K562 (cell line): ENCODE measurements around the gene SET. TPM values are rescaled to one million over a fixed set of nuclear protein-coding genes. Genes with fewer than 3 reads are reported as not detected.
A peak's percentile ranks its signal among the peaks of the same experiment; 100 is the strongest.

Experiments used
- CHD4 ChIP-seq: fragments of 200-600 bp; sonication (generic); IDR thresholded peaks from 3 replicates; pipeline ENCODE4 v1.6.1; 2012; ENCODE audit warnings: low read depth, mild to moderate bottlenecking, mixed read lengths, low read length, inconsistent platforms; ENCODE audit not compliant: insufficient read depth, insufficient replicate concordance, poor library complexity, severe bottlenecking
- DPF2 ChIP-seq: fragments of 450-650 bp; IDR thresholded peaks from 2 replicates; pipeline ENCODE4 v1.6.1; 2016
- EP400 ChIP-seq: fragments of 450-650 bp; IDR thresholded peaks from 2 replicates; pipeline ENCODE4 v1.6.1; 2017; ENCODE audit warnings: antibody characterized with exemption, mild to moderate bottlenecking, moderate library complexity
- ETV5 ChIP-seq: sonication (generic); formaldehyde crosslinking; IDR thresholded peaks from 2 replicates; pipeline ENCODE4 v1.4.0; 2020; ENCODE audit warnings: low read depth, mild to moderate bottlenecking, missing genetic modification reagents
- HEY1 ChIP-seq: fragments of 250-450 bp; sonication (Bioruptor Pico); IDR thresholded peaks from 2 replicates; pipeline ENCODE4 v1.5.0; 2020; ENCODE audit warnings: mild to moderate bottlenecking, moderate library complexity, borderline replicate concordance
- KDM1A ChIP-seq, 2 experiments: fragments of 450-650 bp; IDR thresholded peaks; 2 replicates each; pipeline ENCODE4 v1.6.1; 2016; ENCODE audit warnings: mild to moderate bottlenecking in 2 of 2
- LARP7 ChIP-seq: fragments of 450-650 bp; IDR thresholded peaks from 2 replicates; pipeline ENCODE4 v1.6.1; 2016
- LCOR ChIP-seq: sonication (generic); formaldehyde crosslinking; IDR thresholded peaks from 2 replicates; pipeline ENCODE4 v1.8.0; 2022; ENCODE audit warnings: mild to moderate bottlenecking, missing genetic modification reagents
- MYNN ChIP-seq, 2 experiments: sonication (generic); formaldehyde crosslinking in 1 of 2; IDR thresholded peaks; 2 replicates each; pipeline versions ENCODE4 v1.5.0 to v1.6.1; 2016 to 2020; ENCODE audit warnings: antibody characterized with exemption in 1 of 2, missing genetic modification reagents in 1 of 2
- NFATC3 ChIP-seq: fragments of 450-650 bp; IDR thresholded peaks from 2 replicates; pipeline ENCODE4 v1.6.1; 2017; ENCODE audit warnings: mild to moderate bottlenecking
- NFRKB ChIP-seq: fragments of 450-650 bp; IDR thresholded peaks from 2 replicates; pipeline ENCODE4 v1.6.1; 2016; ENCODE audit warnings: low read depth
- PCBP1 ChIP-seq: fragments of 200-400 bp; formaldehyde crosslinking; IDR thresholded peaks from 2 replicates; pipeline ENCODE4 v1.6.1; 2018; ENCODE audit warnings: mild to moderate bottlenecking, low read depth, low read length; ENCODE audit not compliant: poor library complexity, severe bottlenecking
- PHF8 ChIP-seq: fragments of 200-600 bp; sonication (generic); IDR thresholded peaks from 2 replicates; pipeline ENCODE4 v1.6.1; 2012; ENCODE audit warnings: mixed run types, mild to moderate bottlenecking, inconsistent platforms, low read length, moderate library complexity, borderline replicate concordance
- POLR2AphosphoS2 ChIP-seq: IDR thresholded peaks from 2 replicates; pipeline ENCODE4 v1.6.1; 2012; ENCODE audit warnings: low read length, improper control_type of control experiment
- RBM22 ChIP-seq: fragments of 200-400 bp; formaldehyde crosslinking; IDR thresholded peaks from 2 replicates; pipeline ENCODE4 v1.6.1; 2018; ENCODE audit warnings: low read length, low read depth; ENCODE audit not compliant: poor library complexity, severe bottlenecking
- SP1 ChIP-seq: sonication (generic); formaldehyde crosslinking; IDR thresholded peaks from 2 replicates; pipeline ENCODE4 v1.8.1; 2022; ENCODE audit warnings: mild to moderate bottlenecking, missing genetic modification reagents
- ZNF445 ChIP-seq: fragments of 250-450 bp; sonication (Bioruptor Pico); IDR thresholded peaks from 2 replicates; pipeline ENCODE4 v1.4.0; 2020; ENCODE audit warnings: low read depth, mild to moderate bottlenecking, moderate library complexity
- polyA plus RNA-seq, 8 experiments: library from polyadenylated mRNA; depleted of rRNA in 4 of 8; stranded (reverse) in 5 of 8; unstranded in 3 of 8; fragments of >200 nt; fragmentation: Nextera tagmentation in 2 of 8; fragmentation: Illumina TruSeq in 1 of 8; extraction: Ambion mirVana in 2 of 8; extraction: Trizol in 1 of 8; gene quantifications; 2 replicates each; pipeline versions ENCODE4 v1.2.1 to v1.2.3, GENCODE V29; 2011 to 2014; ENCODE audit warnings: inconsistent platforms in 1 of 8, missing spikeins in 1 of 8
- total RNA-seq, 7 experiments: library from RNA; depleted of rRNA in 6 of 7; stranded (reverse); fragments of >200 nt in 6 of 7; fragmentation: Illumina TruSeq in 2 of 7; extraction: Trizol in 2 of 7; gene quantifications; 2 replicates each; pipeline versions ENCODE4 v1.2.1 to v1.2.3, GENCODE V29; 2011 to 2021; ENCODE audit warnings: low replicate concordance in 1 of 7
- TF ChIP-seq, protein P1 (sequence below): conservative IDR thresholded peaks from 2 replicates; pipeline ENCODE4 v1.6.1; 2011; ENCODE audit warnings: low read depth, mild to moderate bottlenecking, low read length; ENCODE audit not compliant: control insufficient read depth
- TF ChIP-seq, protein P2 (sequence below): fragments of 250-450 bp; sonication (Bioruptor Pico); IDR thresholded peaks from 2 replicates; pipeline ENCODE4 v1.5.0; 2021; ENCODE audit warnings: mild to moderate bottlenecking, borderline replicate concordance
- TF ChIP-seq, protein P3 (sequence below): sonication (generic); formaldehyde crosslinking; IDR thresholded peaks from 2 replicates; pipeline ENCODE4 v1.8.1; 2023; ENCODE audit warnings: mild to moderate bottlenecking, missing genetic modification reagents, moderate library complexity
- TF ChIP-seq, protein P4 (sequence below), 2 experiments: fragments of 450-650 bp; conservative IDR thresholded peaks; 2 replicates each; pipeline ENCODE4 v1.6.1; 2017; ENCODE audit warnings: mild to moderate bottlenecking in 2 of 2, moderate library complexity in 2 of 2

Gene SET
- total and polyA plus RNA-seq, 9 of the 15 experiments (the other 6 are each of a cell fraction or from before 2014, with no cell fraction given) = 404 to 1,447 (median 907) TPM

DNA sequence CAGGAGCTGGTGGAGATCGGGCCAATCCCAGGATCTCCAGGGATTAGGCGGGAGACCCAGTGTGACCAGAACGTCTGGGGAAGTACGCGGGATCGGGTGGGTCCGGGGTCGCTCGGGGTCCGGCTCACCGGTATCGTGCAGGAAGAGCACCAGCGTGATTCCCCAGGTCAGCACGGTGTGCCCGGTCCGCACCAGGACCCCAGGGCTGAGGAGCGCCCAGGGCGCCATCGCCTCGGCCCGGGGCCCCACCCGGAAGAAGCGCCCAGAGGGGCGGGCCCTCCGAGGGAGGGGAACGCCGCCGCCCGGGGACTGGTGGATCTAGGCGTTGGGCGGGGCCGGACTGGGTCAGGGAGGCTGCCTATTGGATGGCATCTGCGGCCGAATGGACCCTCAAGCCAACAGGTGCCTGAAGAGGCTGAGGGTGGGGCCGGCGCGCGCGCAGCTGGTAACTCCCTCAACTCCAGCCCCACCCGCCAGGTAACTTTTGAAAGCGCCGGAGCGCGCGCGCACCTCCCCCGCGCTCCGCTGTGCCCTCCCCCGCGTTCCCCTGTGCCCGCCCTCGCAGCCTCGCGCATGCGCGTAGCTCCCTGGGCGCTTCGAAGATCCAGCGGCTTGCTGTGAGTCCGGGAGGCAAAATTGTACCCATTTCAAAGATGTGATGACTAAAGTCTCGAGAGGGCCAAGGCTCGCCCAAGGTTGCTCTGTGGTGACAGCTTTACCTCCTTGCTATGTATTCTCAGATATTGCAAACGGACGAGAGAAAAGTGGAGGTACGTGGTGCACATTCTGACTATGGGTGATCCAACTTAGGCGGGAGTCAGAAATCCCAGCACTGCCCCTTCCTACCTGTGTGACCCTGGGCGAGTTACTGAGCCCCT, 35.1 kb downstream of the SET start, which contains the start of gene ZDHHC12 (continued):
- TF ChIP-seq, protein P1, sequence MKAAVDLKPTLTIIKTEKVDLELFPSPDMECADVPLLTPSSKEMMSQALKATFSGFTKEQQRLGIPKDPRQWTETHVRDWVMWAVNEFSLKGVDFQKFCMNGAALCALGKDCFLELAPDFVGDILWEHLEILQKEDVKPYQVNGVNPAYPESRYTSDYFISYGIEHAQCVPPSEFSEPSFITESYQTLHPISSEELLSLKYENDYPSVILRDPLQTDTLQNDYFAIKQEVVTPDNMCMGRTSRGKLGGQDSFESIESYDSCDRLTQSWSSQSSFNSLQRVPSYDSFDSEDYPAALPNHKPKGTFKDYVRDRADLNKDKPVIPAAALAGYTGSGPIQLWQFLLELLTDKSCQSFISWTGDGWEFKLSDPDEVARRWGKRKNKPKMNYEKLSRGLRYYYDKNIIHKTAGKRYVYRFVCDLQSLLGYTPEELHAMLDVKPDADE = peak; percentile 56; the same call in 1 of the 2 replicates
- TF ChIP-seq RBM22 (peak; percentile 19), ZNF445 (CRISPR knock-in tag) (no peak), SP1 (CRISPR knock-in tag) (peak; percentile 96), KDM1A (IDR thresholded peaks at IDR 0.05) (peak; percentile 89 to 98), EP400 (peak; percentile 27; the same call in 1 of the 2 replicates), DPF2 (peak; percentile 58; the same call in 1 of the 2 replicates), CHD4 (peak; percentile 99), MYNN (IDR thresholded peaks at IDR 0.05) (no peak; the same call in none of the 2 replicates), MYNN (CRISPR knock-in tag; IDR thresholded peaks at IDR 0.05) (no peak), LARP7 (no peak), ETV5 (CRISPR knock-in tag) (peak; percentile 13; the same call in 1 of the 2 replicates), NFATC3 (peak; percentile 34; the same call in 1 of the 2 replicates), HEY1 (CRISPR knock-in tag) (no peak), LCOR (peak; percentile 90), PCBP1 (peak; percentile 55), NFRKB (no peak), PHF8 (peak; percentile 81; the same call in 1 of the 2 replicates), POLR2AphosphoS2 (peak; percentile 84; the same call in 1 of the 2 replicates)
- TF ChIP-seq, protein P2, sequence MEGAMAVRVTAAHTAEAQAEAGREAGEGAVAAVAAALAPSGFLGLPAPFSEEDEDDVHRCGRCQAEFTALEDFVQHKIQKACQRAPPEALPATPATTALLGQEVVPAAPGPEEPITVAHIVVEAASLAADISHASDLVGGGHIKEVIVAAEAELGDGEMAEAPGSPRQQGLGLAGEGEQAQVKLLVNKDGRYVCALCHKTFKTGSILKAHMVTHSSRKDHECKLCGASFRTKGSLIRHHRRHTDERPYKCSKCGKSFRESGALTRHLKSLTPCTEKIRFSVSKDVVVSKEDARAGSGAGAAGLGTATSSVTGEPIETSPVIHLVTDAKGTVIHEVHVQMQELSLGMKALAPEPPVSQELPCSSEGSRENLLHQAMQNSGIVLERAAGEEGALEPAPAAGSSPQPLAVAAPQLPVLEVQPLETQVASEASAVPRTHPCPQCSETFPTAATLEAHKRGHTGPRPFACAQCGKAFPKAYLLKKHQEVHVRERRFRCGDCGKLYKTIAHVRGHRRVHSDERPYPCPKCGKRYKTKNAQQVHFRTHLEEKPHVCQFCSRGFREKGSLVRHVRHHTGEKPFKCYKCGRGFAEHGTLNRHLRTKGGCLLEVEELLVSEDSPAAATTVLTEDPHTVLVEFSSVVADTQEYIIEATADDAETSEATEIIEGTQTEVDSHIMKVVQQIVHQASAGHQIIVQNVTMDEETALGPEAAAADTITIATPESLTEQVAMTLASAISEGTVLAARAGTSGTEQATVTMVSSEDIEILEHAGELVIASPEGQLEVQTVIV (CRISPR knock-in tag) = no peak
- TF ChIP-seq, protein P3, sequence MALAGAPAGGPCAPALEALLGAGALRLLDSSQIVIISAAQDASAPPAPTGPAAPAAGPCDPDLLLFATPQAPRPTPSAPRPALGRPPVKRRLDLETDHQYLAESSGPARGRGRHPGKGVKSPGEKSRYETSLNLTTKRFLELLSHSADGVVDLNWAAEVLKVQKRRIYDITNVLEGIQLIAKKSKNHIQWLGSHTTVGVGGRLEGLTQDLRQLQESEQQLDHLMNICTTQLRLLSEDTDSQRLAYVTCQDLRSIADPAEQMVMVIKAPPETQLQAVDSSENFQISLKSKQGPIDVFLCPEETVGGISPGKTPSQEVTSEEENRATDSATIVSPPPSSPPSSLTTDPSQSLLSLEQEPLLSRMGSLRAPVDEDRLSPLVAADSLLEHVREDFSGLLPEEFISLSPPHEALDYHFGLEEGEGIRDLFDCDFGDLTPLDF (CRISPR knock-in tag) = peak; percentile 96
- TF ChIP-seq, protein P4, sequence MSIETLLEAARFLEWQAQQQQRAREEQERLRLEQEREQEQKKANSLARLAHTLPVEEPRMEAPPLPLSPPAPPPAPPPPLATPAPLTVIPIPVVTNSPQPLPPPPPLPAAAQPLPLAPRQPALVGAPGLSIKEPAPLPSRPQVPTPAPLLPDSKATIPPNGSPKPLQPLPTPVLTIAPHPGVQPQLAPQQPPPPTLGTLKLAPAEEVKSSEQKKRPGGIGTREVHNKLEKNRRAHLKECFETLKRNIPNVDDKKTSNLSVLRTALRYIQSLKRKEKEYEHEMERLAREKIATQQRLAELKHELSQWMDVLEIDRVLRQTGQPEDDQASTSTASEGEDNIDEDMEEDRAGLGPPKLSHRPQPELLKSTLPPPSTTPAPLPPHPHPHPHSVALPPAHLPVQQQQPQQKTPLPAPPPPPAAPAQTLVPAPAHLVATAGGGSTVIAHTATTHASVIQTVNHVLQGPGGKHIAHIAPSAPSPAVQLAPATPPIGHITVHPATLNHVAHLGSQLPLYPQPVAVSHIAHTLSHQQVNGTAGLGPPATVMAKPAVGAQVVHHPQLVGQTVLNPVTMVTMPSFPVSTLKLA (conservative IDR thresholded peaks at IDR 0.05) = peak; percentile 49 to 62; a peak in 3 of 4 replicates
